GM23338 (cell line): Measurements from ENCODE around the gene PHACTR1. TPM values are rescaled to one million over a fixed set of nuclear protein-coding genes. Genes with fewer than 3 reads are reported as not detected.

Experiments
- ATAC-seq: fragments of 200-7000 bp; cut with Tn5 transposase; 3 replicates; pipeline ENCODE4 v1.9.1; 2020
- DNase-seq: peaks from one replicate; pipeline ENCODE4 v3.0.0-alpha.2; 2015; ENCODE audit warnings: low spot score
- H2AFZ ChIP-seq: fragments of 200-600 bp; sonication (generic); 2 replicates; pipeline ENCODE4 v1.8.0; 2016; ENCODE audit warnings: antibody characterized with exemption, mild to moderate bottlenecking, moderate library complexity
- H3F3A ChIP-seq: fragments of 200-600 bp; sonication (generic); replicated peaks from 2 replicates; pipeline ENCODE4 v1.8.0; 2017; ENCODE audit warnings: antibody characterized with exemption, mixed run types, low read depth
- H3K27ac ChIP-seq: fragments of 200-600 bp; sonication (generic); 2 replicates; pipeline ENCODE4 v1.6.1; 2016; ENCODE audit warnings: low read depth
- H3K27me3 ChIP-seq: fragments of 200-600 bp; sonication (generic); 2 replicates; pipeline ENCODE4 v1.8.0; 2016; ENCODE audit warnings: mild to moderate bottlenecking, mixed run types, moderate library complexity; ENCODE audit not compliant: insufficient read depth
- H3K36me3 ChIP-seq: fragments of 200-600 bp; sonication (generic); 2 replicates; pipeline ENCODE4 v1.8.0; 2016; ENCODE audit warnings: mild to moderate bottlenecking; ENCODE audit not compliant: insufficient read depth
- H3K4me1 ChIP-seq: fragments of 200-600 bp; sonication (generic); 2 replicates; pipeline ENCODE4 v1.8.0; 2016; ENCODE audit warnings: mild to moderate bottlenecking, moderate library complexity; ENCODE audit not compliant: insufficient read depth
- H3K4me2 ChIP-seq: fragments of 200-600 bp; sonication (generic); 2 replicates; pipeline ENCODE4 v1.7.1; 2017; ENCODE audit warnings: mixed run types
- H3K4me3 ChIP-seq: fragments of 200-600 bp; sonication (generic); 2 replicates; pipeline ENCODE4 v1.6.1; 2016; ENCODE audit warnings: mixed run types
- H3K79me2 ChIP-seq: fragments of 200-600 bp; sonication (generic); replicated peaks from 2 replicates; pipeline ENCODE4 v1.8.0; 2017; ENCODE audit warnings: mild to moderate bottlenecking; ENCODE audit not compliant: insufficient read depth
- H3K9me2 ChIP-seq: fragments of 200-600 bp; sonication (generic); 2 replicates; pipeline ENCODE4 v1.8.0; 2017; ENCODE audit not compliant: insufficient read depth
- H4K20me1 ChIP-seq: fragments of 200-600 bp; sonication (generic); replicated peaks from 2 replicates; pipeline ENCODE4 v1.8.0; 2017; ENCODE audit warnings: mild to moderate bottlenecking; ENCODE audit not compliant: insufficient read depth
- H3K27ac Mint-ChIP-seq: 2 replicates; pipeline ENCODE4 v1.8.0; 2020; ENCODE audit warnings: inconsistent platforms, mild to moderate bottlenecking, moderate library complexity, mixed read lengths
- H3K27me3 Mint-ChIP-seq: 3 replicates; pipeline ENCODE4 v1.8.0; 2022; ENCODE audit warnings: low read depth, mild to moderate bottlenecking, moderate library complexity, mixed read lengths, inconsistent platforms; ENCODE audit not compliant: insufficient read depth, poor library complexity
- H3K36me3 Mint-ChIP-seq: 3 replicates; pipeline ENCODE4 v1.8.0; 2021; ENCODE audit warnings: low read depth, mild to moderate bottlenecking, inconsistent platforms, moderate library complexity, mixed read lengths
- H3K4me1 Mint-ChIP-seq: 3 replicates; pipeline ENCODE4 v1.8.0; 2020; ENCODE audit warnings: mild to moderate bottlenecking, inconsistent platforms, mixed read lengths
- H3K4me3 Mint-ChIP-seq: 3 replicates; pipeline ENCODE4 v1.8.0; 2021; ENCODE audit warnings: moderate library complexity, mild to moderate bottlenecking, inconsistent platforms, mixed read lengths
- H3K9me3 Mint-ChIP-seq: 3 replicates; pipeline ENCODE4 v1.8.0; 2020; ENCODE audit warnings: moderate library complexity, mild to moderate bottlenecking, inconsistent platforms, mixed read lengths
- CREB1 ChIP-seq: fragments of 250-450 bp; sonication (Bioruptor Pico); IDR thresholded peaks from 2 replicates; pipeline ENCODE4 v1.5.0; 2020; ENCODE audit warnings: low read depth, mild to moderate bottlenecking, moderate library complexity
- CTCF ChIP-seq, 2 experiments: fragments of 200-600 bp in 1 of 2; sonication (generic) in 1 of 2; conservative IDR thresholded peaks; 2 replicates each; pipeline versions ENCODE4 v1.5.1 to v1.6.1; 2016 to 2017; ENCODE audit warnings: antibody characterized with exemption in 2 of 2, low read depth in 2 of 2, mild to moderate bottlenecking in 2 of 2, moderate library complexity in 1 of 2
- ETS1 ChIP-seq: IDR thresholded peaks from 2 replicates; pipeline ENCODE4 v1.6.1; 2016; ENCODE audit warnings: antibody characterized with exemption
- EZH2phosphoT487 ChIP-seq: fragments of 200-600 bp; sonication (generic); IDR thresholded peaks from one replicate; pipeline ENCODE4 v1.8.1; 2018; ENCODE audit warnings: antibody characterized with exemption; ENCODE audit not compliant: unreplicated experiment
- JUNB ChIP-seq: IDR thresholded peaks from one replicate; pipeline ENCODE4 v1.6.1; 2016; ENCODE audit warnings: antibody characterized with exemption; ENCODE audit not compliant: unreplicated experiment
- NANOG ChIP-seq: IDR thresholded peaks from 2 replicates; pipeline ENCODE4 v1.6.1; 2016; ENCODE audit warnings: antibody characterized with exemption, borderline replicate concordance
- POLR2AphosphoS5 ChIP-seq: IDR thresholded peaks from 2 replicates; pipeline ENCODE4 v1.6.1; 2016; ENCODE audit warnings: antibody characterized with exemption, low read depth
- REST ChIP-seq: IDR thresholded peaks from one replicate; pipeline ENCODE4 v1.6.1; 2018; ENCODE audit warnings: antibody characterized with exemption; ENCODE audit not compliant: unreplicated experiment
- ZNF331 ChIP-seq: fragments of 250-450 bp; sonication (Bioruptor Pico); IDR thresholded peaks from 2 replicates; pipeline ENCODE4 v1.5.0; 2020; ENCODE audit warnings: low read depth, mild to moderate bottlenecking, moderate library complexity
- polyA plus RNA-seq: library from polyadenylated mRNA; unstranded; fragments of >200 nt; fragmentation: Nextera tagmentation; extraction: Ambion mirVana; gene quantifications from 2 replicates; pipeline ENCODE4 v1.2.1, GENCODE V29; 2016
- total RNA-seq: library from RNA; depleted of rRNA; stranded (reverse); fragments of >200 nt; shearing (Covaris generic); gene quantifications from 2 replicates; pipeline ENCODE4 v1.2.3, GENCODE V29; 2014

Gene PHACTR1
- total and polyA plus RNA-seq, 2 experiments from 2014 or later = 5.9 to 19.3 TPM

- ATAC-seq = no peak
- Histone ChIP-seq H3K79me2 (no peaks in the 10 kb centered on the region), H3K4me3 (no peak overlapping the region), H3K4me2 (no peak overlapping the region), H3K9me2 (no peaks in the 10 kb centered on the region; the same call in 1 of the 2 replicates), H3K36me3 (no peaks in the 10 kb centered on the region), H3K4me1 (peaks cover 8% of the 10 kb centered on the region), H3K27me3 (no peaks in the 10 kb centered on the region), H3F3A (no peaks in the 10 kb centered on the region), H3K27ac (no peak overlapping the region), H2AFZ (no peak overlapping the region), H4K20me1 (no peaks in the 10 kb centered on the region)
- no peaks in the 10 kb centered on the region for H3K36me3 Mint-ChIP-seq
- H3K27me3 Mint-ChIP-seq = peaks cover 11% of the 10 kb centered on the region
- DNase-seq = no peak
- no peak overlapping the region for H3K4me3 Mint-ChIP-seq
- no peaks in the 10 kb centered on the region for H3K9me3 Mint-ChIP-seq
- TF ChIP-seq REST (no peak), NANOG (no peak), ETS1 (no peak), CTCF (conservative IDR thresholded peaks at IDR 0.05; ENCODE audit: low read depth in 2 of 2) (no peak), EZH2phosphoT487 (no peak)
- peaks cover 20% of the 10 kb centered on the region for H3K4me1 Mint-ChIP-seq
- no peak overlapping the region for H3K27ac Mint-ChIP-seq
Observed at GRCh38 chr6:13156381-13156780, 439.8 kb downstream of the PHACTR1 start.

- Histone ChIP-seq H3K4me1 (peaks cover 8% of the 10 kb centered on the region), H3K4me2 (no peak overlapping the region), H3K4me3 (no peak overlapping the region), H3K36me3 (no peaks in the 10 kb centered on the region), H4K20me1 (no peaks in the 10 kb centered on the region), H3K79me2 (no peaks in the 10 kb centered on the region), H3F3A (no peaks in the 10 kb centered on the region), H2AFZ (no peak overlapping the region), H3K9me2 (no peaks in the 10 kb centered on the region; the same call in 1 of the 2 replicates), H3K27me3 (no peaks in the 10 kb centered on the region), H3K27ac (no peak overlapping the region)
- Mint-ChIP-seq H3K27ac (no peak overlapping the region), H3K4me3 (no peak overlapping the region), H3K4me1 (peaks cover 16% of the 10 kb centered on the region), H3K36me3 (no peaks in the 10 kb centered on the region), H3K9me3 (no peaks in the 10 kb centered on the region), H3K27me3 (peaks cover 11% of the 10 kb centered on the region)
- DNase-seq = no peak
- ATAC-seq = no peak
- TF ChIP-seq ZNF331 (CRISPR knock-in tag) = no peak
- TF ChIP-seq CREB1 (CRISPR knock-in tag) = no peak
- no peak for TF ChIP-seq JUNB
- TF ChIP-seq NANOG = no peak
- no peak for TF ChIP-seq POLR2AphosphoS5
- TF ChIP-seq CTCF (conservative IDR thresholded peaks at IDR 0.05; ENCODE audit: low read depth in 2 of 2) = no peak
- TF ChIP-seq ETS1 = no peak
Observed at GRCh38 chr6:13157293-13157692, 440.7 kb downstream of the PHACTR1 start.
